ENCODE measurements around the gene RCBTB2.
"Not testable (repeated sequence)": the region's sequence is repeated elsewhere in the genome, so short reads cannot be mapped to it uniquely, and the experiment has no call there.

RCBTB2 gene

GRCh38 chr13:48532506-48533499 is at the start of gene RCBTB2:
Gene RCBTB2 (minus strand): TSS chr13:48533080. CDS start chr13:48521939, 11,141 bp downstream.
- peak; percentile 79 for DNase-seq (ENCODE audit: low read depth)

DNA sequence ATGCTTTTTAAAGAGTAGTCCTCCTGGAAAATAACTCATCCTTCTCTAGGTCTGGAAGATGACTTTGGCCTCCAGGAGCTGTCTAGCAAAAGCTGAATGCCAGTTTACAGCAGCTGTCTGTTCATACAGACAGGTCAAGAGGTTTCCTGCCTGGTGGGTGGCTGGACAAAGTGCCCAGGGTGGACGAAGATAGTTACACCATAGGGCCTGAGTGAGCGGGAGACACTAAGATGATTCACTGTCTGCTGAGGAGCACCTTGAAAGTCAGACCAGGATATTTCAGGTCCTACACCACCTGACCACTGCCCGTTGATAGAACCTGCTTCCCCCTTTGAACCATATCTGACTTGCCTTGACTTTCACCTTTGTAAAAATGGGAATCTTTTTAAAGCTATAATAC is 49.2 kb upstream of the RCBTB2 start:
- DNase-seq (ENCODE audit: low read depth): no peak

DNA sequence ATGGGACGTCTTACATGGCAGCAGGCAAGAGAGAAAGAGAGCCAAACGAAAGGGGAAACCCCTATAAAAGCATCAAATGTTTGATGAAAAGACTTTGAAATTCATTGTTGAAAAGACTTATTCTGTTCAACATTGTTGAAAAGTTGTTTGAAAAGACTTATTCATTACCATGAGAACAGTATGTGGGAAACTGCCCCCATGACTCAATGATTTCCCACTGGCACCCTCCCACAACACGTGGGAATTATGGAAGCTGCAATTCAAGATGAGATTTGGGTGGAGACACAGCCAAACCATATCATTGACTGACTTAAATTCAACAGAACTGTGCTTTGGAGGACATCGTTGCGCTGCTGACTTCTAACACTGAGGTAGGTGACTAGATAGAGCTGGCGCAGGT is 48.0 kb upstream of the RCBTB2 start:
- no peak for DNase-seq (ENCODE audit: low read depth)

DNA sequence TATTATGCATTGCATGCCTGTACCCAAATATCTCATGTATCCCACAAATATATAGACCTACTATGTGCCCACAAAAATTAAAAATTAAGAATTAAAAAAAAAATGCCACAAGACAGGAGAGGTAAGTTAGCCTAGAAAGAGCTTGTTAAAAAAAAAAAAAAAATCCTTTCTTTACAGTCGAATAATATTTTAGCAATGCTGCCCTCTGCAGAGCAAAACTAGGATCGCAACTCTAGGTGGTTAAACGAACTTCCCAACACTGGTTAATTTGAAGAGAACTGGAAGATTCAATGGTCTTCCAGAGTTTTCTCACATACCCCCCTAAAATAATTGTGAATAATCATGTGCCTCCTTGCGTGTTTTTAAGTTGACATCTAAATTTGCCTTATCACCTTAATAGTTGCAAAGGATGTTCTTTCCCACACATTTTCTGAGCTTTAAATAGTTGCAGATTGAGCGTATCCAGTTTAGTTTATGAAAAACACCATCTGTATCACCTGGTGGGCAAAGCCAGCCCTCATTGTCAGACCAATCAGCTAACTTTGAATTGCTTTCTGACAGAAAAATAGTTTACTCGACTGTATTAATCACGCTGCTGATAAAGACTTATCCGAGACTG is 47.4 kb upstream of the RCBTB2 start:
- no peak for DNase-seq (ENCODE audit: low read depth)

- DNase-seq (ENCODE audit: low read depth): not testable (repeated sequence)
Measured at GRCh38 chr13:48579919-48580180, 47.0 kb upstream of the RCBTB2 start.

DNA sequence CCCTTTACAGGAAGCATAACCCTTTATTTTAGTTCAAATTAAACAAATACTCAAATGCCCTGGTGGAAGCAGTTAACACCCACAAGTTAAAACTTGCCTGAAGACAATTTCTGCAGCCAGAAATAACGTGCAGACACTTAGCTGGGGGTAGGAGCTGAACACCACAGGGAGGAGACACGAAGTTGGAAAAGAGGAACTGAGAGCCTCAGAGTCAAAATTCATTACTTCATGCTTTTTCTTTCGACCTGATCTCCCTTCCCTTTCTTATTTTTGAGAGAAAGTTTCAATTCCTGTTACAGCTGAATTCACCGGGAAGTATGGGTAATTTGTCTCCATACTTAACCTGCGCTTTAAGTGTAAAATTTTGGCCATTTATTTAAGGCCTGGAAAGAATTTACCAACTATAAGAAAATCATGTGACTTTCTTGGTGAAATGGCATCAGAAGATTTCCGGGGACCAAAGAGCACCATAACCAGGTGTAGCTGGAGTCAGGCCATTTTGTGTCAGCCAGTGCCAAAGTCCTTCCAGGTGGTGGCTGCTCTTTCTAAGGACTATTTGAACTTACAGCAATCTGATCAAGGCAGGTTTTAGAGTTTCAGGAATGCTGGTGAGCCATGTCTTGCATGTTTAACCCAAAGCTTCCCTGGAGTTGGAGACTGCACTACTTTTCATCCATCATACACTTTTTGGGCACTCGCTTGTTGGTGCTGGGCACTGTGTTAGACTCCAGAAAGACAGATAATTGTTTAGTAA is 46.5 kb upstream of the RCBTB2 start:
- DNase-seq (ENCODE audit: low read depth): no peak

DNA sequence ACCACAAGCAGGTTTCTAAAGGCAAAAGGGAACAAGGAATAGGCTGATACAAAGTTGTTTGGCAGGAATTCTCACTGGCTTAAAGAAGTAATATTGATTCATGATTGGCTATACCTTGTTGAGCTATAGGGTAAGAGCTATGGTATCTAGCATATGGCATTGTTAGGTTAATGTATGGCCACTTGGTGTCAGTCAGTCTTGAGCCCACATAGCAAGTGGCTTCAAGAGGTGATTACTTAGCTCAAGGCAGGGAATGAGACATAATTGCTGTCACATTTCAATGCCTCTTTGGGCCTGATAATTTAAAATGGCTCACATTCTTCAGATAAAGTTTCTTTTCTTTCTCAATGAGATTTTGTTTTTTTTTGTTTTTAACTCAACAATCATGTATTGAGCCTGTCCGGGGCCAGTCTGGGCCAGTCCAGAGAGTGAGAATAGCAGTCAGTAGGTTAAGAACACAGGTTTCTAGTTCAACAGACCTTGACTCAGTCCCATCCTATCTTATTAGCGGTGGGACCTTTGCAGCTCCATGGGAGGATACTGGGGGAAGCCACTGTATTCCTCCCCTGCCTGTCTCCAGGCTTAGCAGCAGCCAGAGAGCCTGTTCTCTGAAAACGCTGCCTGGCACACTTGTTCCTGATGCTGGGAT is 45.8 kb upstream of the RCBTB2 start:
- DNase-seq (ENCODE audit: low read depth): no peak

DNA sequence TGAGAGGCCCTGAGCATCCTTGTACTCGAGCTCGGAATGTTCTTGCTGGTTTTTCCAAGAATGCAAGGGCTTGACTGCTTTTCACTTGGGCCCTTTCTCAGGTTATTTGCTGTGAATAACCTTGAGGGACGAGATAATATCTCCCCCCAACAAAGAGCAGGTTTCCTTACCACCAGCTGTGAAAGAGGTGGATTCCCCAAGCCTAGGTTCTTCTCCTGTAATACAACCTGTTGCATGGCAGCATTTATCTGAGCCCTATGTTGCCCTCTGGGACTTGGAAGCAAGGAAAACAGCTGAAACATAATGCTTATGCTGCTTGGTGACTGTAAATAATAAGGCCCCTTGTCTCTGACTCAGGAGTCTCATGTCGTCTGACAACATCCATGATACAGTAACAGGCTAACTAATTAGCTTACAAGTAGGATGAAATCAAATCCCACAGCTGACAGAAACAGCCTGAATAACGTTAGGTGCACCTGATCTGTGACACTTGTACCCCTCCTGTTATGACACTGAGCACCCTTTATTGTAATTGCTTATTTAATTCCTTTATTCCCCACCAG is 43.6 kb upstream of the RCBTB2 start:
- no peak for DNase-seq (ENCODE audit: low read depth)

- no peak for DNase-seq (ENCODE audit: low read depth)
Measured at GRCh38 chr13:48575031-48575430, 42.2 kb upstream of the RCBTB2 start.

GRCh38 chr13:48574041-48574796 is 41.3 kb upstream of the RCBTB2 start:
- DNase-seq (ENCODE audit: low read depth): no peak

- no peak for DNase-seq (ENCODE audit: low read depth)
Measured at GRCh38 chr13:48573213-48574007, 40.5 kb upstream of the RCBTB2 start.

- DNase-seq (ENCODE audit: low read depth): peak; percentile 51
Measured at GRCh38 chr13:48571126-48571913, 38.4 kb upstream of the RCBTB2 start.

DNA sequence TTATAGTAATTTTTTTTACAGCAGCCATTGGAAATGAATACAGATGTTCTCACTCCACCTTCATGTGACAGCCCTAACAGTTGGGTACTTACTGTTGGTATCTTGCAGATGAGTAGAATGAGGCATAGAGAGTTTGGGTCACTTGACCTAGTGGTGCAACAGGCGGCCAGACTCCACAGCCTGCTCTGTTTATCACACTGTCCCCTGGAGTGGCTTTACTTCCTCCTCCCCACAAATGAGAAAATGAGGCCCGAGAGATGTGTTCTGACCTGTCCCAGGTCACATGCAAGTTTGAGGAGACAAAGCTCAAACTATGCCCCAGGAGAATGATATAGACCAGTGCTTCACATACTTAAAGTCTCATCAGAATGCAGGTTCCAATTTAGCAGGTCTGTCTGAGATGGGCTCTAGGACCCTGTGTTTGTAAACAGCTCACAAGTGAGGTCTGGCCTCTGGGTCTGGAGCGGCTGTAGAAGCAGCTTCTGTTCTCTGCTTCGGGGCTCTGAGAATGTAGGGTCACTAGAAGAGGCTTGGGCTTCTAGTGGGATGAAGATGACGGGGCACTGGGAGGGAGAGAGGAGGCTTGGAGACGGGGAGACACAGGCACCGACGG is 37.4 kb upstream of the RCBTB2 start:
- DNase-seq (ENCODE audit: low read depth): no peak

DNA sequence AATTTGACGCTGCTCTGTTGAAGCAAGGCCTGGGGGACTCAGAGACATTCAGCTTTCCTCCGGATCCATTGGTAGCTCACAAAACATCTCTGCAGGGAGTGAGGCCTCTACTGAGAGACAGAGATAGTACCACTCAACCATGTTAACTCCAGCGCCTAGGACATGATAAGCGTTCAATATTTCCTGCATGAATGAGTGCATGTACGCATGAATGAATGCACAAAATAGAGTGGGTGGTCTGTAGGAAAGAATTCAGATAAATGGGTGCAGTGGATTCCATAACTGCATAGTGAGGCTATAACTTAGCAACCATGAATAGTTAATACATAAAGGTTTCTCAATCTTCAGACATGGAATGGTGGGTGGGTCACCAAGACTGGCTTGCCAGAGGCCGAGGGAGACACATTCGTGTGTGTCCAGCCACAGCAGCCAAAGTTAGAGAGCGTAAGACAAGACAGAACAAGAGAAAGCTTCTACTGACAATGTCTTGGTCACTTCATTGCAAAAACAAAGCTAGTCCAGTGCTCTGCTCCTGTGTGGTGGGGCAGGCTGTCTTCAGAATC is 36.3 kb upstream of the RCBTB2 start:
- DNase-seq (ENCODE audit: low read depth): no peak

DNA sequence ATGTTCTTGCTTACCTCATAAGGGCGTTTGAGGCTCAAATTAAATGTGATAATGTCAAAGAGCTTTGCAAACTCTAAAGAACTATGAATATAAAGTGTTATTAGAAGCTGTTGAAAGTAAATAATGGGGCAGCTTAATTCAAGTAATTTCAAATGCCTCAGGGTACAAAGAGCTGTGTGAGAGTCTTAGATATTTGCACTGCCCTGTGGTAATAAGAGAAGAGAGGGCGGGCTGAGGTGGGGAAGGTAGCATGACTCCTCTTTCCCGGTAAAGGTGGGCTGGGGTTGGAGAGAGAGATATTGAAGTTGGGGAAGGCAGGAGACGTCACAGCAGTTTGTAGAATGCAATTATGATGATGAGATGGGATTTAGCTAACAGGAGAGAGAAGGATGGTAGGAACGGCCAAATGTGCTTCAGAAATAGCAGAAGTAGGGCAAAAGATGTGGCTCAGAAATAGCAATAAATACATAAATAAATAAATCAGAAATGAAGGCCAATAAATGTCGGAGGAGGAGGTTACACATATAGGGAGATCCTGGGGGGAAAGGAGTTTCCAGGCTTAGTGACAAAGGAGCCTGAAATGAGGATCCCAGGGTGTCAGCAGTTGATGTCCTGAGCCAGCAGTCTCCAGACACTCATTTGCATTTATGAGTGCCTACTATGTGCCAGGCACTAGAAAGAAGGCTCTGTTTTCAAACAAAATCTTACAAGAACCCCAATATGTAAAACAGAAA is 35.7 kb upstream of the RCBTB2 start:
- DNase-seq (ENCODE audit: low read depth): no peak

- DNase-seq (ENCODE audit: low read depth): no peak
Measured at GRCh38 chr13:48567515-48568369, 34.9 kb upstream of the RCBTB2 start.

GRCh38 chr13:48564056-48564455 is 31.2 kb upstream of the RCBTB2 start:
- no peak for DNase-seq (ENCODE audit: low read depth)
